Measurements from ENCODE around the gene ALAS1. TPM values are rescaled to one million over a fixed set of nuclear protein-coding genes. Genes with fewer than 3 reads are reported as not detected.

ALAS1 gene
- total RNA-seq, 1 donor from 2014 or later, result 56.3 TPM

DNA sequence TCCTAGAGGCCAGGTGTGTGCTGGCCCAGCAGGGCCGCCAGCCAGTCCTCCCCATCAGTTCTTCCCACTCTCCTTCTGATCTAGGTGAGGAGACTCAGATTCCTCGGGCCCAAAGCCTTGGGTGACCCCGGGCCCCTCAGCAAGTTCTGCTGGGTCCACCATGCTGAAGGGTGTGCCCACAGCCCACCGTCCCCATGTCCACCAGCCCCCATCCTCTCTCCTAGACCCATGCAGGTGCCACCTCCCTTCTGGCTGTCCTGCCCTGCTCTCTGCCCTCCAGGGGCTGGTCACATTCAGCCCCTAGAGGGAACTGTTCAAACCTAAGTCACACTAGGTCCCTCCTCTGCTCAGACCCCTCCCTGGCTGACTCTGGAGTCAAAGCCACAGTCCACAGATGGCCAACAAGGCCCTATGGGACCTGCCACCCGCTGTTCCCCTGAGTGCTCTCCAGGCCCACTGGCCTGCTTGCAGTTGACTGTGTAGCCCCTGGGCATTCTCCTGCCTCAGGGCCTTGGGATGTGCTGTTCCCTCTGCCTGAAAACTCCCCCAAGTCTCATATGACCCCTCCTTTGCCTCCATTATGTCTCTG, 28.4 kb downstream of the ALAS1 start:
- FAIRE-seq (no peak), DNase-seq (ENCODE audit: low read depth) (no peak)
- H3K9ac ChIP-seq (ENCODE audit: low read length), result no peak overlapping the region
- peaks cover 33% of the 10 kb centered on the region for H4K20me1 ChIP-seq (ENCODE audit: insufficient read depth, low read length)
- no peaks in the 10 kb centered on the region for H3K79me2 ChIP-seq (ENCODE audit: insufficient read depth, low read length)
- H3K36me3 ChIP-seq (ENCODE audit: insufficient read depth, low read length), result peaks cover 11% of the 10 kb centered on the region
- Mint-ChIP-seq H3K9me3 (ENCODE audit: unreplicated experiment) (peaks cover 6% of the 10 kb centered on the region), H3K27me3 (ENCODE audit: low read depth, unreplicated experiment) (peaks cover 9% of the 10 kb centered on the region), H3K4me3 (ENCODE audit: unreplicated experiment) (no peak overlapping the region), H3K27ac (ENCODE audit: unreplicated experiment) (peak overlapping the region; percentile 60), H3K4me1 (ENCODE audit: low read depth, unreplicated experiment) (no peaks in the 10 kb centered on the region), H3K36me3 (ENCODE audit: low read depth, unreplicated experiment) (peaks cover 14% of the 10 kb centered on the region)
- TF ChIP-seq CTCF (IDR thresholded peaks at IDR 0.05; ENCODE audit: insufficient read depth, low read depth, low read length), result no peak
- TF ChIP-seq EZH2 (IDR thresholded peaks at IDR 0.05; ENCODE audit: insufficient read depth, low read length), result no peak
- no peaks in the 10 kb centered on the region for H3K4me1 ChIP-seq (ENCODE audit: insufficient read depth, low read length)
- no peak overlapping the region for H3K4me2 ChIP-seq (ENCODE audit: low read length)
- no peak overlapping the region for H3K4me3 ChIP-seq (ENCODE audit: insufficient read depth, low read depth, low read length)
- H2AFZ ChIP-seq (ENCODE audit: low read depth, low read length), result no peak overlapping the region
- H3K9me3 ChIP-seq (ENCODE audit: insufficient read depth, low read depth, low read length), result no peaks in the 10 kb centered on the region
- H3K27me3 ChIP-seq (ENCODE audit: insufficient read depth, low read length), result no peaks in the 10 kb centered on the region
- no peak overlapping the region for H3K27ac ChIP-seq (ENCODE audit: low read depth, low read length)

DNA sequence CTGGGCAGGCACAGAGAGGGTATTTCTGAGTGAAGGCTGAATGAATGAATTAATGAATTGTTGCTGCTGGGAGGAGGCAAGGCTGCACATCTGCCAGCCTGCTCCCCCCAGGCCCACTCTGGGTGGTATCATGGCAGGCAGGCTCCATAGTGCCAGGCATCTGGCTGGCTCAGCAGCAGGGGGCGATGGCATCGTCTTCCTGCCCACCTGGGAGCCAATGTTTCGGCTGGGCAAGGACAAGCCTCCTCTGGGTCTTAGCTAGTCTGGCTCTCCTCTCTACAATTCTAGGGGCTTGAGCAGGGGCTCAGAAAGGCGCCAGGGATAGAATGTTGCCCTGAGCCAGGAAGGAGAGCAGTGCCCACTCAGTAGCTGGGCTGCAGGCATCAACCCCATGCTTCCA, 29.2 kb downstream of the ALAS1 start:
- H4K20me1 ChIP-seq (ENCODE audit: insufficient read depth, low read length), result peaks cover 41% of the 10 kb centered on the region
- Mint-ChIP-seq H3K4me3 (ENCODE audit: unreplicated experiment) (no peak overlapping the region), H3K27me3 (ENCODE audit: low read depth, unreplicated experiment) (peaks cover 9% of the 10 kb centered on the region), H3K9me3 (ENCODE audit: unreplicated experiment) (peaks cover 6% of the 10 kb centered on the region), H3K4me1 (ENCODE audit: low read depth, unreplicated experiment) (no peaks in the 10 kb centered on the region), H3K36me3 (ENCODE audit: low read depth, unreplicated experiment) (peaks cover 16% of the 10 kb centered on the region), H3K27ac (ENCODE audit: unreplicated experiment) (no peak overlapping the region)
- no peak overlapping the region for H3K4me2 ChIP-seq (ENCODE audit: low read length)
- H3K27me3 ChIP-seq (ENCODE audit: insufficient read depth, low read length), result no peaks in the 10 kb centered on the region
- no peak for DNase-seq (ENCODE audit: low read depth)
- H3K4me1 ChIP-seq (ENCODE audit: insufficient read depth, low read length), result no peaks in the 10 kb centered on the region
- H3K9ac ChIP-seq (ENCODE audit: low read length), result no peak overlapping the region
- no peak overlapping the region for H3K27ac ChIP-seq (ENCODE audit: low read depth, low read length)
- no peak overlapping the region for H3K4me3 ChIP-seq (ENCODE audit: insufficient read depth, low read depth, low read length)
- no peaks in the 10 kb centered on the region for H3K9me3 ChIP-seq (ENCODE audit: insufficient read depth, low read depth, low read length)
- TF ChIP-seq EZH2 (IDR thresholded peaks at IDR 0.05; ENCODE audit: insufficient read depth, low read length), result no peak
- no peak for FAIRE-seq
- H3K79me2 ChIP-seq (ENCODE audit: insufficient read depth, low read length), result peaks cover 6% of the 10 kb centered on the region
- no peak overlapping the region for H2AFZ ChIP-seq (ENCODE audit: low read depth, low read length)
- H3K36me3 ChIP-seq (ENCODE audit: insufficient read depth, low read length), result peaks cover 11% of the 10 kb centered on the region

DNA sequence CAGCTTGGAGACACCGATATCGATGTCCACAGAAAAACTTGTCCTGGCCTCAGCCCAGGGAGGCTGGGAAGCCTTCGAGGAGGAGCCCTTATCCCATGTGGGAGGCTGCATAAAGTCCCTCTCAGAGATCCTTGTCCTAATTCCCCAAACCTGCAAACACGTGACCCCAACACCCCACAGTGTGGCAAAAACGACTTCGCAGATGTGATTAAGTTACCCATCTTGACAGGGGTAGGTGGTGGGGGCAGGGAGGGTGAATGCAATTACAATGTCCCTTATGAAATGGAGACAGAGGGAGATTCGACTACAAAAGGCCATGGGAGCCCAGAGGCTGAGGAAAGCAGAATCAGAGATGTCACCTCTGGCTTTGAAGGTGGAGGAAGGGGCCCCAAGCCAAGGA, 29.8 kb downstream of the ALAS1 start:
- Mint-ChIP-seq H3K27me3 (ENCODE audit: low read depth, unreplicated experiment) (peaks cover 9% of the 10 kb centered on the region), H3K36me3 (ENCODE audit: low read depth, unreplicated experiment) (peaks cover 16% of the 10 kb centered on the region), H3K4me1 (ENCODE audit: low read depth, unreplicated experiment) (no peaks in the 10 kb centered on the region), H3K9me3 (ENCODE audit: unreplicated experiment) (peaks cover 6% of the 10 kb centered on the region), H3K27ac (ENCODE audit: unreplicated experiment) (no peak overlapping the region), H3K4me3 (ENCODE audit: unreplicated experiment) (no peak overlapping the region)
- Histone ChIP-seq H3K79me2 (ENCODE audit: insufficient read depth, low read length) (peaks cover 10% of the 10 kb centered on the region), H3K4me2 (ENCODE audit: low read length) (no peak overlapping the region), H2AFZ (ENCODE audit: low read depth, low read length) (no peak overlapping the region), H3K4me3 (ENCODE audit: insufficient read depth, low read depth, low read length) (no peak overlapping the region), H3K9me3 (ENCODE audit: insufficient read depth, low read depth, low read length) (no peaks in the 10 kb centered on the region), H3K36me3 (ENCODE audit: insufficient read depth, low read length) (peaks cover 11% of the 10 kb centered on the region), H4K20me1 (ENCODE audit: insufficient read depth, low read length) (peaks cover 48% of the 10 kb centered on the region), H3K27ac (ENCODE audit: low read depth, low read length) (no peak overlapping the region), H3K9ac (ENCODE audit: low read length) (no peak overlapping the region), H3K27me3 (ENCODE audit: insufficient read depth, low read length) (no peaks in the 10 kb centered on the region), H3K4me1 (ENCODE audit: insufficient read depth, low read length) (no peaks in the 10 kb centered on the region)
- no peak for TF ChIP-seq CTCF (IDR thresholded peaks at IDR 0.05; ENCODE audit: insufficient read depth, low read depth, low read length)
- TF ChIP-seq EZH2 (IDR thresholded peaks at IDR 0.05; ENCODE audit: insufficient read depth, low read length), result no peak
- DNase-seq (ENCODE audit: low read depth) (no peak), FAIRE-seq (no peak)
